ENCODE measurements around the gene SAPCD1. TPM values are rescaled to one million over a fixed set of nuclear protein-coding genes. Genes with fewer than 3 reads are reported as not detected.

The SAPCD1 gene
- total RNA-seq, 3 donors from 2014 or later (not counting 1 experiment from before 2014, with no cell fraction given) = 5.4 to 14.5 (median 6.9) TPM

GRCh38 chr6:31715022-31715958, 47.2 kb upstream of the SAPCD1 start, which contains the start of gene LY6G6D:
Gene LY6G6D, plus strand, starts transcription at chr6:31715348. Its CDS starts 8 bp downstream, at chr6:31715356.
- intact Hi-C loops (cut with micrococcal nuclease) = no loop called here
- ATAC-seq (no peak), DNase-seq (no peak)
- peak within 1 kb of the TSS in 1 of 2 donors; percentile 54 for H3K27ac Mint-ChIP-seq
- Histone ChIP-seq H3K9me3 (ENCODE audit: control insufficient read depth, insufficient read depth, low read length) (no peaks in the 10 kb centered on the region), H3K4me3 (ENCODE audit: low read length) (no peak within 1 kb of the TSS), H3K27ac (ENCODE audit: low read length) (no peak within 1 kb of the TSS), H3K36me3 (ENCODE audit: control insufficient read depth, insufficient read depth, low read length) (no peaks in the 10 kb centered on the region), H3K27me3 (ENCODE audit: control insufficient read depth, insufficient read depth, low read length) (no peaks in the 10 kb centered on the region), H3K4me1 (ENCODE audit: control insufficient read depth, insufficient read depth, low read length) (peaks cover 14% of the 10 kb centered on the region)
- H3K9me3 Mint-ChIP-seq = no peaks in the 10 kb centered on the region
- peaks cover 0 to 3% of the 10 kb centered on the region in 2 donors for H3K27me3 Mint-ChIP-seq (ENCODE audit: low read depth in 2 of 2)
- no peaks in the 10 kb centered on the region for H3K36me3 Mint-ChIP-seq
- H3K4me1 Mint-ChIP-seq = peaks cover 16 to 21% of the 10 kb centered on the region in 2 donors
- 86% methylated on average over 16 of the region's 16 CpGs for WGBS (ENCODE audit: insufficient coverage)
- TF ChIP-seq, protein P1, sequence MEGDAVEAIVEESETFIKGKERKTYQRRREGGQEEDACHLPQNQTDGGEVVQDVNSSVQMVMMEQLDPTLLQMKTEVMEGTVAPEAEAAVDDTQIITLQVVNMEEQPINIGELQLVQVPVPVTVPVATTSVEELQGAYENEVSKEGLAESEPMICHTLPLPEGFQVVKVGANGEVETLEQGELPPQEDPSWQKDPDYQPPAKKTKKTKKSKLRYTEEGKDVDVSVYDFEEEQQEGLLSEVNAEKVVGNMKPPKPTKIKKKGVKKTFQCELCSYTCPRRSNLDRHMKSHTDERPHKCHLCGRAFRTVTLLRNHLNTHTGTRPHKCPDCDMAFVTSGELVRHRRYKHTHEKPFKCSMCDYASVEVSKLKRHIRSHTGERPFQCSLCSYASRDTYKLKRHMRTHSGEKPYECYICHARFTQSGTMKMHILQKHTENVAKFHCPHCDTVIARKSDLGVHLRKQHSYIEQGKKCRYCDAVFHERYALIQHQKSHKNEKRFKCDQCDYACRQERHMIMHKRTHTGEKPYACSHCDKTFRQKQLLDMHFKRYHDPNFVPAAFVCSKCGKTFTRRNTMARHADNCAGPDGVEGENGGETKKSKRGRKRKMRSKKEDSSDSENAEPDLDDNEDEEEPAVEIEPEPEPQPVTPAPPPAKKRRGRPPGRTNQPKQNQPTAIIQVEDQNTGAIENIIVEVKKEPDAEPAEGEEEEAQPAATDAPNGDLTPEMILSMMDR (IDR thresholded peaks at IDR 0.05) = no peak
- H3K4me3 Mint-ChIP-seq = no peak within 1 kb of the TSS

DNA sequence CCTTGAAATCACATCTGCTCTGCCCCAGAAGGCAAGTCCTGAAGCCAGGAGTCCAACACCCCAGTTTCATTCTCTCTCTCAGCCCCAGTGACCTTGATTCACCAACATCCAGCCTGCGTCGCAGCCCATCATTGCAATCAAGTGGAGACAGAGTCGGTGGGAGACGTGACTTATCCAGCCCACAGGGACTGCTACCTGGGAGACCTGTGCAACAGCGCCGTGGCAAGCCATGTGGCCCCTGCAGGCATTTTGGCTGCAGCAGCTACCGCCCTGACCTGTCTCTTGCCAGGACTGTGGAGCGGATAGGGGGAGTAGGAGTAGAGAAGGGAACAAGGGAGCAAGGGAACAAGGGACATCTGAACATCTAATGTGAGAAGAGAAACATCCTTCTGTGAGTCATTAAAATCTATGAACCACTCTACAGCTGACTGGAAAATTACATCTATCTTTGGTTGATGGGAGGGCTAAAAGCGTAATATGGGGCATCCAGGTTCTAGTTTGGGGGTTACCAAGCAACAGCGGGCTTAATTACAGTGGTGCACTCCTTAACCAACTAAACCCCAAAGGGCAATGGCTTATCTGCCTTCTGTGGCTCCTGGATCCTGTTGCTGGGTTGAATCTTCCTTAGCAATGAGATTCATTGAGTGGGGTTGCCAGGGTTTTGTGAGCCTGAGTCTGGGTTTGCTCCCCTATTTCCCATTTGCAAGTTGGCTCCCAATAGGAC, 44.8 kb upstream of the SAPCD1 start:
- Histone ChIP-seq H3K27ac (ENCODE audit: low read length) (no peak overlapping the region), H3K4me3 (ENCODE audit: low read length) (no peak overlapping the region), H3K27me3 (ENCODE audit: control insufficient read depth, insufficient read depth, low read length) (no peaks in the 10 kb centered on the region), H3K9me3 (ENCODE audit: control insufficient read depth, insufficient read depth, low read length) (no peaks in the 10 kb centered on the region), H3K36me3 (ENCODE audit: control insufficient read depth, insufficient read depth, low read length) (no peaks in the 10 kb centered on the region), H3K4me1 (ENCODE audit: control insufficient read depth, insufficient read depth, low read length) (no peaks in the 10 kb centered on the region)
- H3K4me3 Mint-ChIP-seq = no peak overlapping the region
- ATAC-seq = no peak
- DNase-seq = no peak
- peaks cover 0 to 5% of the 10 kb centered on the region in 2 donors for H3K4me1 Mint-ChIP-seq
- TF ChIP-seq, protein P1 (IDR thresholded peaks at IDR 0.05) = no peak
- no peaks in the 10 kb centered on the region for H3K36me3 Mint-ChIP-seq
- H3K27me3 Mint-ChIP-seq (ENCODE audit: low read depth in 2 of 2) = peaks cover 0 to 6% of the 10 kb centered on the region in 2 donors
- intact Hi-C loops (cut with micrococcal nuclease) = no loop called here
- H3K27ac Mint-ChIP-seq = no peak overlapping the region
- no peaks in the 10 kb centered on the region for H3K9me3 Mint-ChIP-seq
- 97% methylated on average over 10 of the region's 10 CpGs for WGBS (ENCODE audit: insufficient coverage)

GRCh38 chr6:31718265-31718664, 44.2 kb upstream of the SAPCD1 start:
- Mint-ChIP-seq H3K27me3 (ENCODE audit: low read depth in 2 of 2) (peaks cover 0 to 6% of the 10 kb centered on the region in 2 donors), H3K9me3 (no peaks in the 10 kb centered on the region), H3K36me3 (no peaks in the 10 kb centered on the region), H3K4me3 (no peak overlapping the region), H3K4me1 (peaks cover 3 to 8% of the 10 kb centered on the region in 2 donors), H3K27ac (no peak overlapping the region)
- TF ChIP-seq, protein P1 (IDR thresholded peaks at IDR 0.05) = no peak
- H3K27ac ChIP-seq (ENCODE audit: low read length) = no peak overlapping the region
- intact Hi-C loops (cut with micrococcal nuclease) = no loop called here
- no peaks in the 10 kb centered on the region for H3K27me3 ChIP-seq (ENCODE audit: control insufficient read depth, insufficient read depth, low read length)
- WGBS (ENCODE audit: insufficient coverage) = 80% methylated on average over 1 of the region's 1 CpG
- H3K36me3 ChIP-seq (ENCODE audit: control insufficient read depth, insufficient read depth, low read length) = no peaks in the 10 kb centered on the region
- peaks cover 5% of the 10 kb centered on the region for H3K4me1 ChIP-seq (ENCODE audit: control insufficient read depth, insufficient read depth, low read length)
- H3K4me3 ChIP-seq (ENCODE audit: low read length) = no peak overlapping the region
- no peak for ATAC-seq
- DNase-seq = no peak
- no peaks in the 10 kb centered on the region for H3K9me3 ChIP-seq (ENCODE audit: control insufficient read depth, insufficient read depth, low read length)
